Testis (tissue), 2 donors: Measurements from ENCODE around the gene ITPR2.

ENCODE experiments used
- POLR2A ChIP-seq: fragments of 450-650 bp; IDR thresholded peaks from one replicate; pipeline ENCODE4 v1.6.1; 2017; ENCODE audit warnings: antibody characterized with exemption, mild to moderate bottlenecking, moderate library complexity
- TF ChIP-seq, protein P1 (sequence below), 3 experiments: fragments of 450-650 bp in 2 of 3; fragments of 200-600 bp in 1 of 3; sonication (generic) in 1 of 3; IDR thresholded peaks; one replicate each; pipeline ENCODE4 v1.5.1; 2016 to 2019; ENCODE audit warnings: antibody characterized with exemption in 3 of 3, mild to moderate bottlenecking in 2 of 3, moderate library complexity in 1 of 3

DNA sequence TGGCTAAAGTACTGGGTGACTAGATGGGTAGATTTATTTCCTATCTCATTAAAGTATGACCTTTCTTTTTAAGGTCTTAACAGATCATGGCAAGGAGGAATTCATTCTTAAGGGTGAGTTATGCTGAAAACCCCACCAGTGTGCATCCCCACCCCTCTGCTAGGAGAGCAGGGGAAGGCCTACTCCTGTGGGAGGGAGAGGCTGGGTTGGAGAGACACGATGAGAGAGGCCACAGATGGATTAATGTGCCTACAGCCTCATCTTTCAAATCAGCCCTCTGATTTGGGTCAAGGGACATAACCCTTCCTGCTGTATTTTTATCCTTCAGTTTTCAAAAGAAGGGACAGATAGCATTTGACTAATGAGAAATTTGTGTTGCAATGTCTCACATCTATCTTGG, 452.1 kb downstream of the ITPR2 start:
- TF ChIP-seq, protein P1, sequence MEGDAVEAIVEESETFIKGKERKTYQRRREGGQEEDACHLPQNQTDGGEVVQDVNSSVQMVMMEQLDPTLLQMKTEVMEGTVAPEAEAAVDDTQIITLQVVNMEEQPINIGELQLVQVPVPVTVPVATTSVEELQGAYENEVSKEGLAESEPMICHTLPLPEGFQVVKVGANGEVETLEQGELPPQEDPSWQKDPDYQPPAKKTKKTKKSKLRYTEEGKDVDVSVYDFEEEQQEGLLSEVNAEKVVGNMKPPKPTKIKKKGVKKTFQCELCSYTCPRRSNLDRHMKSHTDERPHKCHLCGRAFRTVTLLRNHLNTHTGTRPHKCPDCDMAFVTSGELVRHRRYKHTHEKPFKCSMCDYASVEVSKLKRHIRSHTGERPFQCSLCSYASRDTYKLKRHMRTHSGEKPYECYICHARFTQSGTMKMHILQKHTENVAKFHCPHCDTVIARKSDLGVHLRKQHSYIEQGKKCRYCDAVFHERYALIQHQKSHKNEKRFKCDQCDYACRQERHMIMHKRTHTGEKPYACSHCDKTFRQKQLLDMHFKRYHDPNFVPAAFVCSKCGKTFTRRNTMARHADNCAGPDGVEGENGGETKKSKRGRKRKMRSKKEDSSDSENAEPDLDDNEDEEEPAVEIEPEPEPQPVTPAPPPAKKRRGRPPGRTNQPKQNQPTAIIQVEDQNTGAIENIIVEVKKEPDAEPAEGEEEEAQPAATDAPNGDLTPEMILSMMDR (IDR thresholded peaks at IDR 0.05), result no peak
- TF ChIP-seq POLR2A, result no peak
